ENCODE measurements around the gene ITGBL1.

The ITGBL1 gene

DNA sequence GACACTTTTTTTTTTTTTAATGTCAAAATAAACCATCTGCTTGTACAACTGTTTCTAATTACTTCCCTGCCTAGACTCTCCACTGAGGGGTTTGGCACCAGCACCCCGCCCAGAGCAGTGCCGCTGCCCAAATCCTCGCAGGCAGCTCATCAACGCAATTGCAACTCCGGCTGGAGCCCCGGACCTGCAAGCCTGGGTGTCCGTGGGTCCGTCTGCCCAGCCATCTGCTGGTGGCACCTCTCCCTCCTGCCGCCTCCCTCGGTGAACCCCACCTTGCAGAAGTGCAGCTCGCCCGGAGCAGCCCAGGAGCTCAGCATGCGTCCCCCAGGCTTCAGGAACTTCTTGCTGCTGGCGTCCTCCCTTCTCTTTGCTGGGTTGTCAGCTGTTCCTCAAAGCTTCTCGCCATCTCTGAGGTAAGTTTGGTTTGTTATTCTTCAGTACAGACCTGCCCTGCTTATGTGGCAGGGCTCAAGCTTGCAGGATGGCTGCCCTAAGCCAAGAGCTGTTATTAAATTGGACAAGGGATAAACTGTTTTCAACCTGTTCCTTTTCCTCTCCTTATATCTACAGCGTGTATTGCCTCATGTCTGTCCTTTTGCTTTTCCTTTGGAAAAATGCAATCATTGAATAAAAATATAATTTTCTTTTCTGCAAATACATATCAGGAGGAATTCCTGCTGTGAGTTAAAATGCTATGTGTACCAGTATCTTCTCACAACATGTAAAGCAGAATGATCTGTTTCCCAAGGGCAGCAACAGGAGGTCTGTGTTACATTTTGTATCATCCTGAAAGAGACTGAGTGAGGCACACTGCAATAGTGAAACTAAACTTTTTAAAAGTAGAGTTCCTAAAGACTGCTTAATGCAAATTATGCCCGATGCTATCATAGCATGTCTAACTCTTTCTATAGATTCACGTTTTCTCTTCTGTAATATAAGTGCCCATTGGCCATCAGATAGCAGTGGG is at the start of gene ITGBL1:
ITGBL1 (plus strand) TSS at position 157 of the 967 bp plus-strand sequence; CDS start at position 316, 159 bp downstream.
- peak; percentile 83 for DNase-seq (ENCODE audit: low spot score)

- no peak for DNase-seq (ENCODE audit: low spot score)
Measured at GRCh38 chr13:101406791-101407190, 45.7 kb upstream of the ITGBL1 start.

DNA sequence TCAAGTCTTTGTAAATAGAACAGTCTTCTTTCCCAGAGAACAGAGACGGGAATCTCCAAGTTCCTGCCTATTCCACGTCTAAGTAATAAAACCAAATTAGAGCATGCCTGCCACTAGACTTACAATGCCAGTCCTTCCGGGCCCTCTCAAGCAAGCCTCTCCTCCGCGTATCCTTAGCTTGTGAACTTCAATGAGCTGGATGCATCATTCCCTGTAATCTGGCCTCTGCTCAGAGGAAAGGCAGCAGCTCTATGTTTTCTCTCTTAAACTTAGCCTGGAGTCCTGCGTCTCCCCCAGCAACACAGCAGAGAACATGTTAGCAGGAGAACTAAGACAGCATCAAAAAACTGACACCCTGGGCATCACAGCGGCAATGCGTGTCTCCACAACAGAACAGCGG is 44.3 kb upstream of the ITGBL1 start:
- DNase-seq (ENCODE audit: low spot score), result no peak

DNA sequence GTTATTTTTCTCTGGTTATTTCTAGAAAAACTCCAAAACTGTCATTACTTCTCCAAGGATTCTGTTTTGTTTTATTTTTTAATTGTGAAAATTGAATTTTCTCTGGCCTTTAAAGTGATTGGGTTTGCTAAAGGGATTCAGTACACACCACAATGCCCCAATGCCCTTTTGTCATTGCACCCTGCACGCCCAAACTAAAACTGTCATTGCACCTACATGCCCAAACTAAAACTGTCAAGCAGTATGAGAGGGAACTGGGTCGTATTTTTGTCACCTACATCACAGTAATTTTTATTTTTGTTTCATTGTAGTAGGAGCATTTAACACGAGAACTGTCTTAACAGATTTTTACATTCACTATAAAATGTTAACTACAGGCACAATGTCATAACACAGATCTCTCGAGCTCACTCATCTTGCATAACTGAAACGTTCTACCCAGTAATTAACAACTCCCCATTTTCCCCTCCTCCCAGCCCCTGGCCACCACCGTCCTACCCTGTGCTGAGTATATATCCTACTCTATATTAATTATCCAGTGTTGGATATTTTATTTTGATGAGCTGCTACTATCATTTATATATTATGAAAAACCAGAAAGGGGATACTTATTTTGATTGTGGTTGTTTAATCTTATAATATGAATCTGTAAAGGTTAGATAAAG is 43.4 kb upstream of the ITGBL1 start:
- DNase-seq (ENCODE audit: low spot score), result no peak

GRCh38 chr13:101412076-101412475 is 40.4 kb upstream of the ITGBL1 start:
- DNase-seq (ENCODE audit: low spot score), result no peak

GRCh38 chr13:101415358-101416174 is 36.9 kb upstream of the ITGBL1 start:
- no peak for DNase-seq (ENCODE audit: low spot score)

- peak; percentile 75 for DNase-seq (ENCODE audit: low spot score)
Measured at GRCh38 chr13:101416181-101417042, 36.1 kb upstream of the ITGBL1 start, which contains the start of gene NALCN. NALCN (minus strand) TSS chr13:101416508; CDS start chr13:101399126, 17,382 bp downstream.

- peak; percentile 16 for DNase-seq (ENCODE audit: low spot score)
Measured at GRCh38 chr13:101417043-101417406, 35.5 kb upstream of the ITGBL1 start.

GRCh38 chr13:101417501-101417900 is 35.0 kb upstream of the ITGBL1 start:
- DNase-seq (ENCODE audit: low spot score), result no peak

DNA sequence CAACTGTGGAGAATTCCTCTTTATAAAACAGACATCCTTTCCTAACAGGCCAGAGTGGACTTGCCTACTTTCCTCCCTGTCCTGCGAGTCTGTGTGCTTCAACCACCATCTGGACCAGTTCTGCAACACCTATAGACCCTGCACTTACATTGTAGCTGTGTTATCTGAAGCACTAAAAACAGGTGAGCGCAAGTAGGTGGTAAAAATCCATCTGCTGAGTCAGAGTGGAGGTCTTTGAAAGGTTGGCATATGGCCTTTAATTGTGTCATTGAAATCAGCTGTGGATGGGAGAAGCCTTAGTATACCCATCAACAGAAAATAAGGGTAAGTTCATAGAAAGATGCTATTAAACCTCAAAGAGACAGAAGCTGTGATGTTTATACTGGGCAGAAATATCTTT is 28.6 kb upstream of the ITGBL1 start:
- DNase-seq (ENCODE audit: low spot score), result no peak

GRCh38 chr13:101424381-101425155 is 27.9 kb upstream of the ITGBL1 start:
- DNase-seq (ENCODE audit: low spot score), result no peak

- no peak for DNase-seq (ENCODE audit: low spot score)
Measured at GRCh38 chr13:101425156-101425471, 27.4 kb upstream of the ITGBL1 start.

DNA sequence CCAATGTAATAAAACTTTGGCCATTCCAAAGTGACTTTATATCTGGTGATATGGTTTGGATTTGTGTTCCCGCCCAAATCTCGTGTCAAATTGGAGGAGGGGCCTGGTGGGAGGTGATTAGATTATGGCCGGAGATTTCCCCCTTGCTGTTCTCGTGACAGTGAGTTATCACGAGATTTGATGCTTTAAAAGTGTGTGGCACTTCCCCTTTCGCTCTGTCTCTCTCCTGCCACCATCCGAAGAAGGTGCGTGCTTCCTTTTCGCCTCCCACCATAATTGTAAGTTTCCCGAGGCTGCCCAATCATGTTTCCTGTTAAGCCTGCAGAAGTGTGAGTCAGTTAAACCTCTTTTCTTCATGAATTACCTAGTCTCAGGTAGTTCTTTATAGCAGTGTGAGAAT is 26.9 kb upstream of the ITGBL1 start:
- DNase-seq (ENCODE audit: low spot score), result no peak

- DNase-seq (ENCODE audit: low spot score), result no peak
Measured at GRCh38 chr13:101429733-101430132, 22.7 kb upstream of the ITGBL1 start.

- DNase-seq (ENCODE audit: low spot score), result no peak
Measured at GRCh38 chr13:101433895-101434294, 18.6 kb upstream of the ITGBL1 start.

DNA sequence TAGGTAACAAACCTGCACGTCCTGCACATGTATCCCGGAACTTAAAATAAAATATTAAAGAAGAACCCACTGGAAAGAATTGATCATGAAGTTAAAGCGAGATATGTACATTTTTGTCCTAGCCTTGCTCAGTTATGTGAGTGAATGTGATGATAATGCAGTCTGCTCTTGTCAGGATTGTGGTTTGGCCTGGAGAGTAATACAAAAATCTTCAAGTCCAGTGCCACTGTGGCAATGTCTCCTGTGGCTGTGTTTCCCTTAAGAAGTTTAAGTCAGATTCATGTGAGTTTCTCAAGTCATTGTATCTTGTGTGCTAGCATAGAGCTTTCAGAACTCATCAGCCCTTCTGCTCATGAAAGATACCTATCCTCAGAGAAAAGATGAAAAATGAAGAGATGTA is 18.0 kb upstream of the ITGBL1 start:
- no peak for DNase-seq (ENCODE audit: low spot score)

- no peak for DNase-seq (ENCODE audit: low spot score)
Measured at GRCh38 chr13:101447852-101448251, 4.6 kb upstream of the ITGBL1 start.

DNA sequence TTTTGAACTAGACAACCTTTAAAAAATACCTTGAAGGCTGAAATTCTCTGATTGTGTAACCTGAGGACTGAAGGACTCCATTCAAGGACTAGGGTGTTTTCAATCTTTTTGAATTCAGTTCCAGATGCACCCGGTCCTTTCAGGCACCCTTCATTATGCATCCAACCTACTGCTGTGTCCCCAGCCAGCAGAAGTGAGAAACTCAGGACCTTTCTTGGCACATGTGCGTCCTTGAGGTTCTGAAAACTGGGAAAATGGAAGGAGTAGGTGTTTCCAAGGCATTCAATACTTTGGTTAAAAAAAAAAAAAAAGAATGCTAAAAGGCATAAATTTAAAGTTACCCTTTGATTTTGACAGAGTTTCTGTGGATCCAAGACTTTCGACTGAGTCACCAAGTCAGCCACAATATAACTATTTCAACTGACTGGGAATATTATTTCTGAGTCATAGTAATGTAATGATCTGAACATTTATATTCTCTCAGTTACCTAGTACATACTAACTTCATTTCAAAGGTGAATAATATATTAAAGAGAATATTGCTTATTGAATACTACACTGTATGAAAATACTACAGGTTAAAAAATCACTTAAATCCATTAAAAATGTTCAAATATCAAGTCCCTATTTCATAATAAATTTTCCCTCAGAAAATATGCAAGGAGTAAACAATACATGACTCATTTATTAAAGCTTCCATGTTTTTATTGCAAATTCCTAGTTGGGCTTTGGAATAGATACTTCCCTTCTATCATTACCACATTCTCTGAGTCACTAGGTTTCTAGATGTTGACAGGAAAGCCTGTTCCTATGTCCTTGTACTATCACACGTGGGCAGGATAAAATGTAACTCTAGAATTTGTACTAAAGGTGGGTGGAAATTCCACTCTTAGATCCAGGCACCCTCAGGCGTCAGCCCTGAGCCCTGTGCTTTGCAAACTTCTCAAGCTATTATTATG is 2.4 kb upstream of the ITGBL1 start:
- DNase-seq (ENCODE audit: low spot score), result peak; percentile 47

GRCh38 chr13:101450749-101451130 is 1.7 kb upstream of the ITGBL1 start:
- DNase-seq (ENCODE audit: low spot score), result no peak

GRCh38 chr13:101451641-101452040 is 834 bp upstream of the ITGBL1 start:
- DNase-seq (ENCODE audit: low spot score), result no peak

All from GM03348 (cell line).